GM19467 (cell line): ENCODE results near the gene TP53AIP1.
"Not testable (repeated sequence)": the region's sequence is repeated elsewhere in the genome, so short reads cannot be mapped to it uniquely, and the experiment has no call there.

Source experiments
- ATAC-seq: cut with Tn5 transposase; IDR thresholded peaks from one replicate; pipeline ENCODE4 v1.9.1; 2021; ENCODE audit warnings: mild to moderate bottlenecking, moderate library complexity; ENCODE audit not compliant: unreplicated experiment

TP53AIP1 gene

DNA sequence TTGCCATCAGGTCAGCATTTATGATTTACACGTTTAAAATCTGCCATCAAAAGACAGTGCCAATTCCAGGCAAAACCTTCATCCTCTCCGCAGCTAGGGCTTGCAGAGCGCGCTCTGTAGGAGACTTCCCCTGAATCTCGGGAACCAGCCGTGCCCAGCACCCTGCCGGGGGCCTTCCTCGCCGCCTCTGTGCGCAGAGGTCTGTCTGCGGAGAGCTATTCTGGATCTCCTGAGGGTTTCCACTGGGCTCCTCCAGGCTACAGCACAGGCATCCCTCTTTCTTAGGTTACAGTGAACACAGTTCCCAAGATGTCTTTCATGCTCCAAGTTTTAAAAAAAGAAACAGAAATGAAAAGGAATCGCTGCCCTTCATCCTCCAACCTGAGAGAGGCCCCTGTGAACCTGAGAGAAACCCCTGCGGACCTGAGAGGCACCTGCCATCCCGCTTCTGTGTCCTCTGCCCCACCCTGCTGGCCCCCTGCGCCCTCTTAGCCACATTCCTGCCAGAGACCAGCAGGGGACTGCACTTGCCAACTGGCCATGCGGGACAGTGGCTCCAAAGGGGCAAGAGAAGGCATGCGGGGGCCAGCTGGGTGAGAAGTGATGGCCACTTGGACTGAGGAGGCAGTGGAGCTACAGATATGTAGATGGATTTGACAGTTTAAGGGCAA lies 16.1 kb downstream of the TP53AIP1 start:
- ATAC-seq = no peak

- ATAC-seq = no peak
Measured at GRCh38 chr11:128926000-128926399, 16.7 kb downstream of the TP53AIP1 start.

- ATAC-seq = no peak
Measured at GRCh38 chr11:128925250-128925600, 17.4 kb downstream of the TP53AIP1 start.

DNA sequence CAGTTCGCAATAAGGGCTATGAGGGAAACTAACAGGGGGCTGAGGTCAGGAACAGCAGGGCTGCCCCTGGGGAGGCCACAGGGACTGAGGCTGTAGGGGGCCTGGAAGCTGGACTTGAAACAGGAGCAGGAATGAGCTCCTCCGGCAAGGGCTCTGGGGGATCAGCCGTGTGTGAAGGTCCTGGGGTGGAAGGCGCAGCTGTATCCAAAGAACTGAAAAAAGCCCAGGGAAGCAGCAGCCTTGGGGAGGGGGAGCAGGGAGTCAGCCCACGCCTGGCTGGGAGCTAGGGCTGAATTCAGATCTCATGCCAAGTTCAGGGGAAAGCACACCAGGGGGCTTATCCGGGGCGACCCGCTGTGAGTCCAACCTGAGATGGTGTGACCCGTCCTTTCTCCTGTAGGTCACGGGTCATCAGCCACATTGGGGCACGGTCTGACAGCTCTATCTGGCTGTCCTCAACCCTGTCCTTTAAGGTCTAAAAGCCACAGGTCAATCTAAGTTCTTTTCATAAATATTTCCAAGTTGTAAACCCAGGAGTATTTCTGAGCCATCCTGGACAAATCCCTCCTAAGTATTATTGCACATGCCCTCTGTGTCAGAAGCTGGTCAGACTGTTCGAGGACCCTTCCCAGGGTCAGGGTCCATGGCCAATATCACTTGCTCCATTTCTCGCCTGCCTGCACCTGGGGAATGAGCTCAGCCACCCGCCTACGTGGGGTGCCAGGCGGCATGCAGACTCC lies 18.0 kb downstream of the TP53AIP1 start:
- ATAC-seq = no peak

GRCh38 chr11:128924104-128924503 lies 18.6 kb downstream of the TP53AIP1 start:
- ATAC-seq = no peak

DNA sequence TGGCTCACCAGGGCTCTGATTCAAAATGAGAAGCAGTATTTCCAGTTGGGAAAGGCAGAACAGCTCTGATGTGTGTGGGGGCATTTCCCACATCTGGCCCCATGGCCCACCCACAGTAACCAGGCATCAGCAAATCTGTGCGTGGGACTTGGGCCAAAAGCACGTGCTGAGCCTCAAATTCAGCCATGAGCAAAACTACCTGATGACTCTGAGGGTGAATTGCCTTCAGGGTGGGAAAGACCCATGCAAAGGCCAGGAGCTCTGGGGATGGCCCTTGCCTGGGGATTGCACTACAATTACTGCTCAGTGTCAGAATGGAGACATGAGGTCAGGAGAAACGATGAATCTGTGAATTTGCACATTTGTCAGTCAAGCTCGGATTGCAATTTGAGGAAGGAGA lies 20.9 kb downstream of the TP53AIP1 start:
- ATAC-seq = no peak

DNA sequence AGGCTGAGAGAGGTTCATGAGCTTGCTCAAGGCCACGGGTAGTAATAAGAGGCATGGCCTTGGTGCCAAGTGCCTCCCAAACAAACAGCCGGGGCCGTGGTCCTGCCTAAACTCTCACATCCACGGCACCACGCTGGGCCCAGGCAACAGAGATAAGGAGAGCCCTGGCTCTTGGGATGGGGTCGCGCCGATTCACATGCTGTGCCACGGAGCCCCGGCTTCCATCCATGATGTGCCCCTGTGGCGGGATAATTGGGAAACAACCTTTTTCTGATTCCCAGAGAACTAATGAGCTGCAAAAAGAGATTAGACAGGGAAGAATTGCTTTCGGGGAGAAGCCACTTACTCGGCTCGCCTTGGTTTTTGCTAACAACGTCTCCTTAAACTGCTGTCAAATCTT lies 22.0 kb downstream of the TP53AIP1 start:
- ATAC-seq = no peak

DNA sequence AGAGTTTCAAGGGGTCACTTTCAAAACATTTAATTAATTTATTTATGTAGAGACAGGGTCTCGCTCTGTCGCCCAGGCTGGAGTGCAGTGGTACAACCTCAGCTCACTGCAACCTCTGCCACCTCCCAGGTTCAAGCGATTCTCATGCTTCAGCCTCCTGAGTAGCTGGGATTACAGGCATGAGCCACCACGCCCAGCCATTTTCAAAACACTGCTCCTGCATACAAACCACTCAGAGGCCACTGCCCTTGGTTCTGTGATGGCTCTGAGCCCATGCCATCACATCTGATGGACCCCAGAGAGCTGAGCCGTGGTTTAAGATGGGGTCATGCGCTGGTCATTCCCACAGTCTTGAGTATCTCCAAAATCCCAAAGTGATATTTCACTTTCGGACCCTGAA lies 23.0 kb downstream of the TP53AIP1 start:
- ATAC-seq = not testable (repeated sequence)

GRCh38 chr11:128919216-128919615 lies 23.5 kb downstream of the TP53AIP1 start:
- ATAC-seq = no peak

GRCh38 chr11:128917144-128917724 lies 25.4 kb downstream of the TP53AIP1 start:
- ATAC-seq = no peak

- no peak for ATAC-seq
Measured at GRCh38 chr11:128916681-128917080, 26.0 kb downstream of the TP53AIP1 start.

- no peak for ATAC-seq
Measured at GRCh38 chr11:128916037-128916572, 26.6 kb downstream of the TP53AIP1 start.

DNA sequence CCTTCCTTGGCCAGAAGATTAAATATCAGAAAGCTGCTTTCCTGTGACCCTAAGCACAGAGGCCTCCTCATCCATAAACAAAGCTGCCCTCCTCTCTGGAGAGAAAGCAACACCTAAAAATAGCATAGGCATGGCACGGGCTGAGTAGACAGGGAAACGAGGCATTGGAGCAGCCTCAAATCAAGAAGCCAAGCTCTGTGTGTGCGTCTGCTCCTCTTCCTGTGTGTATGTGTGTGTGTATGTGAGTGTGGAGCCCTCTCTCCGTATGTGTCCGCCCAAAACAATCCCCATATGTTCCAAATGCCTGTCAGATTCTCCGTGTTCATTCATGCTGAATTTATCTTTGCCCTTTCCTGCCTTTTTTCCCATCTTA lies 27.5 kb downstream of the TP53AIP1 start:
- ATAC-seq = no peak

- ATAC-seq = no peak
Measured at GRCh38 chr11:128914216-128915148, 28.2 kb downstream of the TP53AIP1 start.

DNA sequence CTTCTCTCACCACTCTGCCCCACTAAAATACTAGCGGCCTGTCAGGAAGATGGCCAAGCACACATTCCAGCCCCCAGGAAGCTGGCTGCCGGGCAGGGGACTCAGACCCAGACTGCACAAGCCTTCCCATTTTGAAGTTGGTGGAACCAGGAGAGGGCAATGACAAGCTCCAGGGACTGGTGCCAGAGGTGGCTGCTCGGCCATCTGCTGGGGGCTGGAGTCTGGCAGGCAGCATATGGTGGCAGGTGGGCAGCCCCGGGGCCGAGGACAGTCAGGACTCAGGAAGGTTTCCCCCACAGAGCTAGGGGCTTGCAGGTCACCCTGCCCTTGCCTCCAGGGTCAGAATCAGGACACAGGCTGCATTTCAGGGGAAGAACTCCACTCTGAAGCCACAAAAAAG lies 28.9 kb downstream of the TP53AIP1 start:
- no peak for ATAC-seq

GRCh38 chr11:128911701-128912100 lies 31.0 kb downstream of the TP53AIP1 start:
- no peak for ATAC-seq

DNA sequence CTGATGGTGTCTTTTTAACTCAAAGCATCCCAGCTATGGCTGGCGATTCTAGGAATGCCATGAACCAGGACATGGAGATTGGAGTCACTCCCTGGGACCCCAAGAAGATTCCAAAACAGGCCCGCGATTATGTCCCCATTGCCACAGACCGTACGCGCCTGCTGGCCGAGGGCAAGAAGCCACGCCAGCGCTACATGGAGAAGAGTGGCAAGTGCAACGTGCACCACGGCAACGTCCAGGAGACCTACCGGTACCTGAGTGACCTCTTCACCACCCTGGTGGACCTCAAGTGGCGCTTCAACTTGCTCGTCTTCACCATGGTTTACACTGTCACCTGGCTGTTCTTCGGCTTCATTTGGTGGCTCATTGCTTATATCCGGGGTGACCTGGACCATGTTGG lies 31.4 kb downstream of the TP53AIP1 start:
- no peak for ATAC-seq

DNA sequence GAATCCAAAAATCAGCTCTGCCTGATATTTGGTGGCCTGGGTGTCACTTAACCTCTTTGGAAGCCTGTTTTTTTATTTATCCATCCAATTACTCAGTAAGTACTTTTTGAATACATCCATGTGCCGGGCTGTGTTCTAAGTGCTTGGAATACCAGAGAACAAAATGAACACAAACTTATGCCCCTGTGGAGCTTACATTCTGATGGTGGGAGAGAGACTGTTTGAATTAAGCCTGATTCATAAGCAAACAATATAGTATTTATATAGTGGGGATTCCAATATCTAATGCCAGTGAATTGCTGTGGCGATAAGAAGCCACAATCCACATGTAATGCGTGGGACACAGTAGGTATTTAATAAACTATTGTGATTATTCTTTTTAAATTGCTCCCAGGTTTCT lies 32.1 kb downstream of the TP53AIP1 start:
- ATAC-seq = no peak

GRCh38 chr11:128909438-128910125 lies 33.1 kb downstream of the TP53AIP1 start:
- no peak for ATAC-seq
